GM18873 (cell line): ENCODE data around the gene RPL18A.

Experiments
- ATAC-seq: cut with Tn5 transposase; IDR thresholded peaks from one replicate; pipeline ENCODE4 v1.9.1; 2021; ENCODE audit warnings: mild to moderate bottlenecking, moderate library complexity, moderate number of reproducible peaks; ENCODE audit not compliant: unreplicated experiment, low FRiP score

The RPL18A gene

DNA sequence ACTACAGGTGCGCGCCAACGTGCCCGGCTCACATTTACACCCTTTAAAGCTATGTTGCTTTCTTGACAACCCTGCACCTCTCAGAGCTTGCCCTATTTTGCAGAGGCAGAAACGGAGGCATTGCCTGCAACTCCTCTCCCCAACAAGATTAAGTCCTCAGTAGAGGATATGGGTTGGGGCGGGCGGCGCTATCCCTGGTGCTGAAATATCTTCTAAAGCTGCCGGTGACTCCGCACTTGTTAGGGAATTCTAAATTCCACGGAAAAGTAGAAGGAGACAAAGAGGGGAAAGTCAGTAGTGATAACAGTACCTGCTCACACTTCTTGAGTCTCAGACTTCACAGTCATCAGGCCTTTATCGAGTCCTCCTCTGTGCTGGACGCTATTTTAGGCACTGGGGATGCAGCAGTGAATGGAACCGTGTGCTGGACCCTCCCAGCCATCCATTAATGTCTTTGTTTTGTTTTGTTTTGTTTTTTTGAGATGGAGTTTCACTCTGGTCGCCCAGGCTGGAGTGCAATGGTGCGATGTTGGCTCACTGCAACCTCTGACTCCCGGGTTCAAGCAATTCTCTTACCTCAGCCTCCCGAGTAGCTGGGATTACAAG, 30.0 kb downstream of the RPL18A start:
- no peak for ATAC-seq

DNA sequence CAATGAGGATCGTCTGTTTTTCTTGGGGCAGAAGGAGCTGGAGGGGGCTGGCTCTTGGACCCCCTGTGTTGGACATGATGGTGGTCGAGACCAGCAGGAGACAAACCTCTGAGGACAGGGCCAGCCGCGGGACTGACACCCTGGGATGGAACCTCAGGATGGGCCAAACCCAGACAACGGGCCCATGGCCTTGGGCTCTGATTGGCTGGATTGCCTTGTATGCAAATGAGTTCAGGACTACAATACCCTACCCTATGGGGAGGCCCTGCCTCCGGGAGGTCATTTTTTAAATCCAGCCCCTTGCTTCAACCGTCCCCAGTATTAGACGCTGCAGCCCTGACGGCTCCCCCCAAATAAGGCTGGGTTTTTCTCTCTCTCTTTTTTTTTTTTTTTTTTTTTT, 34.1 kb downstream of the RPL18A start:
- ATAC-seq, result no peak

DNA sequence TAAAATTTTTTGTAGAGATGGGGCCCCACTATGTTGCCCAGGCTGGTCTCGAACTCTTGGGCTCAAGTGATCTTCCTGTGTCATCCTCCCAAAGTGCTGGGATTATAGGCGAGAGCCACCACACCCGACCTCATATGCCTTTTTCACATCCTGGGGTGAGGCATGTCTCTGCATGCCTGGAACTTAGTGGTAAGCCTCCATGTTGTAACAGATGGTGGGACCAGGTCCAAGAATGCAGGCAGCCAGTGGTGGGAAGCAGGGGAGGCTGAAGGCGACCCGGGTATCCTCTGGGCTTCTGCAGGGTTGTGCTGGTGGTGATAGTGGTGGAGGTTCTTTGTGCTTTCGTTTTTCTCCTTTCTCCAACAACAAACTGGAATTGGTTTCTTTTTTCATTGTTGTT, 43.0 kb downstream of the RPL18A start:
- ATAC-seq, result no peak

DNA sequence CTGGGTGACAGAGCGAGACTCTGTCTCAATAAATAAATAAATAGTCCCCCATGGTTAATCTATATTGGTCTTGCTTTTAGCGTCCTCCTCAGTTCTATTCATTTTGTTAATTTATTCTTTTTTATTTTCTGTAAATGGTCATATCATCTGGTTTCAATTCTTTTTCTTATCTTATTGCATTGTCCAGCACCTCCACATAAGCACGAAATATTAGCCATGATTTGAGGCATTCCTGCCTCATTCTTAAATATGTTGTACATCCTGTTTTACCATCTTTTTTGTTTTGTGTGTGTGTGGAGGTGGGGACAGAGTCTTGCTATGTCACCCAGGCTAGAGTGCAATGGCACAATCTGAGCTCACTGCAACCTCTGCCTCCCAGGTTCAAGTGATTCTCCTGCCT, 48.5 kb downstream of the RPL18A start:
- no peak for ATAC-seq

DNA sequence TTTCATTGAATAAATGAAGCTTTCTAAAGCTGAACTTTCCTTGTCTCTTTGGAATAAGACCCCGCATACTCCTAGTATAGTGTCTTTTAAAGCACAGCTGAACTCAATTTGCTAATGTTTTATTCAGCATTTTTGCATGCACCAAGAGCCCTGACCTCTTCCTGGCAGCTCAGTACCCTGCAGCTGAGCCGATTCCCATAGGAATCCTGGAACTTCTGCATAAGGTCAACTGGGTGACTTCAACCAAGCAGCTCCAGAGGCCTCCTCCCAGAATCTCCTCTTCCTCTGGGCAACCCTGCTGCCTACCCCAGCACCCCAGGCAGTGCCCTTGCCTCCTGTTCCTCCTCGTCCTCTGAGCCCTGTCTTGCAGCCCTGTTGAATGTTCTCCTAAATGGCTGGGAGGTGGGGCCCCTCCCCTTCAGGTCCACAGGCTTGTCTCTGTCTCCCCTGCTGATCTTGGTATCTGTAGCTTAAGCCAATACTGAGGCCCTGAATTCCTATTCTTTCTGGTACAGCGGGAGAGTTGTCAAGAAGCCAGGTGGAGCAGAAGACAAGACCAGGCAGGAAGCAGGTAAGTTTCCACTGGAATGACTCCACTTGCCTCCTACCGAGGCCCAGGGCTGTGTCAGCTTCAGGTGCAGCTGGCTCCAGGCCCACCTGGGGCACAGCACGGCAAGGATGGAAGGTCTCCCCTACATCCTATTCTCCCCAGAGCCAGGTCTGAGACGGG, 49.5 kb downstream of the RPL18A start:
- ATAC-seq, result no peak

DNA sequence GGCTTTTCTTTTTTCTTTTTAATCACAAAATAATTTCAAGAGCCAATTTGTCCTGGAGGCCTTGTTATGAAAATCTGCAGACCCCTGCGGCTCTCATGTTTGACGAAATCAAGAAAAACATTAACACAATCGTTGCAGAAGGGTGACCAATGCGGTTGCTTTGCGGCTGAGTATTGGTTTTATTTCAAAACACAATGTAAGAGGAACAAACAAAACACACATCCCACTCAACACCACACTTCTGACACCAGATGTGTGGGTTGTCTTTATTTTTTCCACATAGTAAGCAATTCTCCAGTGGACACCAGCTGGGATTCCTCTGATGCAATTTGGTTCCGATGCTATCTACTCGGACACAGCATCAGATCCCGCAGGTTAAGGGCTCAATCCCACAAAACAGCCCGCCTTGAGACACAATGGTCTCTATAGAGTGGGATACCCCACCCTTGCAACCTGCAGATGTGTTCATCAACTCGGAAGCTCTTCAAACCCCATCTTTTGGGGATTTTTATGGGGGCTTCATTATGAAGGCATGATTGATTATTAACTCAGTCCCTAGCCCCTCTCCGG, 51.2 kb downstream of the RPL18A start:
- no peak for ATAC-seq
